GM21515 (cell line): Measurements from ENCODE around the gene ZRSR2.
"Not testable (repeated sequence)": the region's sequence is repeated elsewhere in the genome, so short reads cannot be mapped to it uniquely, and the experiment has no call there.

Experiments
- ATAC-seq: cut with Tn5 transposase; IDR thresholded peaks from one replicate; pipeline ENCODE4 v1.9.1; 2021; ENCODE audit not compliant: unreplicated experiment

The ZRSR2 gene

GRCh38 chrX:15789979-15790768, at the start of gene ZRSR2:
ZRSR2 (plus strand) TSS chrX:15790484; CDS start chrX:15790496, 12 bp downstream.
- ATAC-seq = peak; percentile 86

GRCh38 chrX:15744181-15744867, 46.0 kb upstream of the ZRSR2 start:
- ATAC-seq = no peak

DNA sequence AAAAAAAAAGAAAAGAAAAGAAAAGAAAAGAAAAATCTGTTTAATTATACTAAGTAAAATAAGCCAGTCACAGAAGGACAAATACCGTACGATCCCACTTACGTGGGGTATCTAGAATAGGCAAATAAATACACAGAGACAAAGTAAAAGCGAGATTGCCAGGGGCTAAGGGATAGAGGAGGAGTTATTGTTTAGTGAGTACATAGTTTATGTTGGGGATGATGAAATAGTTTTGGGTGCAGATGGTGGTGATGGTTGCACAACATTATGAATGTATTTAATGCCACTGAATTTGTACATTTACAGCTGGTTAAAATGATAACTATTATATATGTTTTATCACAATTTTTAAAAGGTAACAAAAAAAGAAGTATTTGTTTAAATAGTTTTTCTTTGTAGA, 45.1 kb upstream of the ZRSR2 start:
- ATAC-seq = no peak

DNA sequence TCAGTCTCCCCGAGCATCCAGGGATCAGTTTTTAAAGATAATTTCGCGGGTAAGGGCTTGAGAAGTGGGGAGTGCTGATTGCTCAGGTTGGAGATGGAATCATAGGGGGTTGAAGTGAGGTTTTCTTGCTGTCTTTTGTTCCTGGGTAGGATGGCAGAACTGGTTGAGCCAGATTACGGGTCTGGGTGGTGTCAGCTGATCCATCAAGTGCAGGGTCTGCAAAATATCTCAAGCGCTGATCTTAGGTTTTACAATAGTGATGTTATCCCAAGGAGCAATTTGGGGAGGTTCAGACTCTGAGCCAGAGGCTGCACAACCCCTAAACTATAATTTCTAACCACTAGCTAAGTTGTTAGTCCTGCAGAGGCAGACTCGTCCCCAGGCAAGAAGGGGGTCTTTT, 43.6 kb upstream of the ZRSR2 start:
- not testable (repeated sequence) for ATAC-seq

DNA sequence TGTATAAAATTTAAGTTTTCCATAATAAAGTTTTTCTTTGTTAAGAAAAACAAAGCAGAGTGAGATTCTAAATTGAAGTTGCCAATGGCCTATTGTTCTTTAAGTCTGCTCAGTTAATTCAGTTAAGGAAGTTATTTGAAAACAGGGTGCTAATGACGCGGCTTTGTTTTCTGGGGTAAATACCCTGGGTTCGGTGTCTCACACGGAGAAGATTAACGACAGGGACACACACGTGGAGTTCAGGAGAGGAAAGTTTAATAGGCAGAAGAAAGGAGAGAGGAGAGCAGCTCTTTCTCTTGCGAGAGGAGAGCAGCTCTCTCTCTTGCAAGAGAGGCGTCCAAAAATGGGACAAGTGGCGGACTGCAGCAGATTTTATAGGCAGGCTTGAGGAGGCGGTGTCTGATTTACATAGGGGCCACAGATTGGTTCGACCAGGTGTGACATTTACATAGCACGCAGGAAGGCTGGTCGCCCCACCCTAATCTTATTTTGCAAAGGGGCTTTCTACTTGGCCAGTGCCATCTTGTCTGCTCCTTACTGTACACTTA, 42.6 kb upstream of the ZRSR2 start:
- no peak for ATAC-seq

DNA sequence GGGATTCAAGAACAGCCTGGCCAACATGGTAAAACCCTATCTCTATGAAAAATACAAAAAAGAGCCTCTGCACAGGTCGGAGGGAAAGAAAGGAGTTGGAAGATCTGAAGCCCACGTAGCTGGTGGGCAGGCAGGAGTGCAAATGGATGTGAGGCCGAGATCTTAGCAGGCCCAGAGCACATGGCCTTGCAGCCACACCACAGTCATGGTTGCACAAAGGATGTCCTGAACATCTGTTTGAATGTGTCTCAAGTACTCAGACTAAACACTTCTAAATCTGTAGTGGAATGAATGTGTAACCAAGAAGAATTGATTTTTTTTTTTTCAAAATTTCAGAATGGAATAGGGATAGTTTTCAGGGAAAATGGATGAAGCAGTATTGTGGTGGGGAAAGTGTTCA, 41.4 kb upstream of the ZRSR2 start:
- no peak for ATAC-seq

GRCh38 chrX:15749642-15750610, 40.4 kb upstream of the ZRSR2 start:
- peak; percentile 90 for ATAC-seq

GRCh38 chrX:15750611-15751154, 39.6 kb upstream of the ZRSR2 start:
- no peak for ATAC-seq

DNA sequence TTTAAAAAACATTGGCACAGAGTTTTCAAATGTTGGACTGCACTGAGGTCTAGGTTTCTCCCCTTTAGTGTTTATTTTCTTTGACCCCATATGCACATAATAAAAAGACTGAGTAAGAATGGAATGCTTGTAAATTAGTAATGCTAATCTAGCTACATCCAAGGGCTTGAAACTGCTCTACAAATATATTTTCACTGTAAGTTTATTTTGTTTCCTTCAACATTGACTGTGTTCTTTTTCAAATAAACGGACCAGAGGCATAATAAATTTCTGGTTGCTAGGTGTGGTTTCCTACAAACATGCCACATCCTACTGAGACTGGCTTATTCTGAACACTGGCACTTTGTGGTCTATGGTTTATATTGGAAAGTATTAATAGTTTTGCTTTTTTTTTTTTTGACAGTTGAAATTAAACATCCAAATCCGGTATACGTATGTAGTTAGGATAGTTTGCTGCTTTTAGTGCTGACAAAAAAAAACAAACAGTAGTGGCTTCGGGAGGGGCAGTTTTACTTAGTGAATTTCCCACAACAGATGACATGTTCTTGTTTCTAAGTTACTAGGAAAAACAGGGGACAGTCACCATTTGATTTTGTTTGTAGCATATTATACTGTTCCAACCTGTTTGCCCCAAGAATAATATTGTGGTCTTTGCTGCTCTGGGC, 39.0 kb upstream of the ZRSR2 start:
- ATAC-seq = no peak

DNA sequence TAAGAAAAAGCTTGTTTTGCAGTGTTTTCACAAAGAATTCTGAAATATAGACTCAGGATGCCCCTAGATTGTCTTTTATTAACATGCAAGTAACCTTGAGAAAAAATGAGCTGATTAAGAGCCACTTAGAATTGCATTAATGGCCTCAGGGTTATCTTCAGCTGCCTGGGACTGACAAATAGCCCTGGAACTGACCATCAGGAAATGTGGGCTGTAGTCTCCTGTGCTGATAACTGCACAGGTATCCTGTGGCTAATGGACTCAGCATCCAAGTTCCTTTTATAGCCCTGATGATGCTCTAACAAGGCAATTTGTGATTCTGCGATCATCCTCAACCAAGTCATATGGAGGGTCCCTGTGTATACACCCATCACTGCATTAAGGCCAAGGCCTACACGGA, 35.2 kb upstream of the ZRSR2 start:
- ATAC-seq = no peak

DNA sequence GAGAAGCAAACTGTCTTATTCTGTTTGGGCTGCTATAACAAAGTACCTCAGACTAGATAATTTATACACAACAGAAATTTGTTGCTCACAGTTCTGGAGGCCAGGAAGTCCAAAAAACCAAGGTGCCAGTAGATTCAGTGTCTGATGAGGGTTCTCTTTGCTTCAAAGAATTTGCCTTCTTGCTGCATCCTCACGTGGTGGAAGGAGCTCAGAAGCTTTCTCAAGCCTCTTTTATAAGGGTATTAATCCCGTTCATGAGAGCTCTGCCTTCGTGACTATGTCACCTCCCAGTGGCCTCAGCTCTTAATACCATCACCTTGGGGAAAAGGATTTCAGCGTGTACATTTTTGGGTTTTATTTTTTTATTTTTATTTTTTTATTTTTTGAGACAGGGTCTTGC, 32.1 kb upstream of the ZRSR2 start:
- ATAC-seq = no peak

DNA sequence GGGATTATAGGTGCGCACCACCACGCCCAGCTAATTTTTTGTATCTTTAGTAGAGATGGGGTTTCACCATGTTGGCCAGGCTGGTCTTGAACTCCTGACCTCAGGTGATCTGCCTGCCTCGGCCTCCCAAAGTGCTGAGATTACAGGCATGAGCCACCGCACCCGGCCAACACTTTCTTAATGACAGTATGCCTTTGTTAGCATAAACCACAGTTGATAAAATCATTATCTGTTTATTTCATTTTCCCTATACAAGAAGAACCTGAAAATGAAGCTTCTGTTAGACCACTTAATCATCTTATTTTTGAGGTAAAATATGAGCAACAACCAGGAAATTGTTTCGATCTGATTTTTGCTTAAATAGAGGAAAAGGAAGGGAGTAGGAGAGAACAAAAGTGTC, 30.4 kb upstream of the ZRSR2 start:
- ATAC-seq = not testable (repeated sequence)

DNA sequence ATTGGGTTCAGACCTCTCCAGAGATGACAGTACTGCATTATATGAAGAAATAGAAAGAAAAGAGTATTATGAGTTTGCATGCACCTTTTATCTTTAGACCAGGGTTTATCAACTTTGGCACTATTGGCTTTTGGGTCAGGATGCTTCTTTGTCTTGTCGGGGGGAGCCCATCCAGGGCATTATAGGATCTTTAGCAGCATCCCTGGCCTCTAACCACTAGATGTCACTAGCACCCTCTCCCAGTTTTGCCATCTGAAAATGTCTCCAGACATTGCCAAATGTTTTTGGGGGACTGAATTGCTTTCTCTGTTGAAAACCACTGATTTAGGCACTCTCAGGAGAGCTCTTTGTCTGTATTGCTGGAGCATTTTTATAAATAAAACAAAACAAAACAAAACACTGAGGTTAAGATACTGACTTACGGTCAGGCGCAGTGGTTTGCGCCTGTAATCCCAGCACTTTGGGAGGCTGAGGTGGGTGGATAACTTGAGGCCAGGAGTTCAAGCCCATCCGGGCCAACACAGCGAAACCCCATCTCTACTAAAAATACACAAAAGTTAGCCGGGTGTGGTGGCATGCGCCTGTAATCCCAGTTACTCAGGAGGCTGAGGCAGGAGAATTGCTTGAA, 28.6 kb upstream of the ZRSR2 start:
- ATAC-seq = no peak

- ATAC-seq = no peak
These were observed 20.9 kb upstream of the ZRSR2 start for GRCh38 chrX:15769300-15769954.

DNA sequence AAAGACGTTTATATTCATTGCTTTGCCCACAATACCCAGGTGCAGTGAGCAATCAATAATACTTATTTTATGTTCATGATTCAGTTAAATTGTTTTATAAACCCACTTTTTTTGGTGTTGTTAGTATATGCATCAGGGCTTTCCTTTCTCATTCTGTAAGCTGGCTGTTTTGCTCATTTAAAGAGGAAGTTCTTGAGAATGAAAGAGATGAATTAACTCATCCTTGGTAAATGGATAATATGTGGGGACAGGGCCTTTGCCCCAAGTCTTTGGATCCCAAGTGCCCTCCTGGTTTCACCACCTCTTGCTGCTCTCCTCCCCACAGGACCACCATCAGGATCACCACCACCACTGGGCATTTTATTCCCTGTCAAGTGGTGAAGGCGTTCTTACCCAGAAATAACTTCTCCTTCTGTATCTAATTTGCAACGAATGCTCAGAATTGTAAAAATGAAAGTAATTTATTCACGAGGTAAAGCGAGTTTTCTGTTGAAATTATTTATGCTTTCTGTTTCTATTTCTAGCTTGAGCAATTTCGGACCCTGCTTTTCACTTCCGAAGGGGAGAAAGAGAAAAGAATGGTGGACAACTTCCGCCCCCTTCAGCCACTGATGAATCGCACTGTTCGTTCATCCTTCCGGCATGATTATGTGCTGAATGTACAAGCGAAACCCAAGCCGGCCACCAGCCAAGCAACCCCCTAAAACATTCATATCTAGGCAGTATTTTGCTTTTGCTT, 8.2 kb upstream of the ZRSR2 start:
- ATAC-seq = peak; percentile 90

- ATAC-seq = no peak
These were observed 5.0 kb upstream of the ZRSR2 start for GRCh38 chrX:15785176-15785750.

DNA sequence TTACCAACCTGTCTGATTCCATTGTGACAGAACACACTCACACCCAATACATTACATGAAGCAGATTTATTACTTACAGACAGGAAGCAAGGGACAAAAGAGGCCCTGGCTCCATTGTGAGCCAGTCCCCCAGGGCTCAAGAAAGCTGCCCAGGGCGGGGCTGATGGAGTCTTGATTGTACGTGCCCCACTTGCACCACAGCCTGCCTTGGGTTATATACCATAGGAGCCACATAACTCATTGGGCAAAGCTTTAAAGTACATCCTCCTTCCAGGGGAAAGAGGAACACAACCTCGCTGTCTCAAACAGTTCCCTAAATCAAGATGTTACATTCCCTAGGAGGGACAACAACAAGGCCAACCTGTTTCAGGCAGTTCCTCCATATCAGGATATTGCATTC, 3.4 kb upstream of the ZRSR2 start:
- no peak for ATAC-seq

DNA sequence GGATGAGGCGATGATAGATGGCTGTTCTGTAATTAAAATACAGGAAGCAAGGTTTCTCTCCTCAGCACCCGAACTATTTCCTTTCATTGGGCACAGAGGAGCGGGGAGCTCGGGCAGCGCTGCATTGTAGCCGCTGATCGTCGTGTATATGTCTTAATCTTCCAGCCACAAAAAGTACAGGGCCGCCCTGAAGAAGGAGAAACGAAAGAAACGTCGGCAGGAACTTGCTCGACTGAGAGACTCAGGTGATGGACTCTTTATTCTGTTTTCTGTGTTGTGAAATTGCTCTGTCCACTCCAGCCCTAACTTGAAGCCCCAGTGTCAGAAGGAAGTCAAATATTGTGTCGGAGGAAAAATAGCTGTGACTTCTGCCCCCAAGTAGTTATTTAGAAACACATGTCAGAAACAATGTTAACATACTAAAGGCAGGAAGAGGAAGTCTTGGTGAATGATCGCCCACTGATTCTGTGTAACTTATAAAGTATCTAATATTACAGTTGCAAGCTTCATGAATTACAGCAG, 546 bp downstream of the ZRSR2 start:
- no peak for ATAC-seq
